Hepatic stellate cell (primary cell): ENCODE data around the gene SLC35F1.
"Not testable (repeated sequence)": the region's sequence is repeated elsewhere in the genome, so short reads cannot be mapped to it uniquely, and the experiment has no call there.

Experiments used
- DNase-seq: peaks from one replicate; pipeline ENCODE4 v3.0.0; 2011; ENCODE audit warnings: low spot score

SLC35F1 gene

DNA sequence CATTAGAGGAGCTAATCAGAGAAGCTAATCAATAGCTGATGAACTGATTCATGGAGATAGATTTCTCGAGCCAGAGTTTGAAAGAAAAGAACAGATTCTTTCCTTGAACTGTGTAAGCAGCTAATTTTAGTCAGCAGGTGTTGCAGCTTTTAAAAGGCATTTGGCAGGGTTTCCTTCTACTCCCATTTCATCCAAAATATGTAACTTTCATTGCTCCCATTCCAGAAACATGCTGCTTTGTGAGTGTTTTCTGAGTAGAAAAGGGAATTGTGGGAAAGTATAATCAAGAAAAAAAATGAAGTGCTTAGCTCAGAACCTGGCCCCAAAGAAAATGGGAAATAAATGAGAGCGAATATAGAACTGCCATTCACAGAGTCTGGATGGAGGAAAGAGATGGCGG lies 20.8 kb downstream of the SLC35F1 start:
- no peak for DNase-seq

DNA sequence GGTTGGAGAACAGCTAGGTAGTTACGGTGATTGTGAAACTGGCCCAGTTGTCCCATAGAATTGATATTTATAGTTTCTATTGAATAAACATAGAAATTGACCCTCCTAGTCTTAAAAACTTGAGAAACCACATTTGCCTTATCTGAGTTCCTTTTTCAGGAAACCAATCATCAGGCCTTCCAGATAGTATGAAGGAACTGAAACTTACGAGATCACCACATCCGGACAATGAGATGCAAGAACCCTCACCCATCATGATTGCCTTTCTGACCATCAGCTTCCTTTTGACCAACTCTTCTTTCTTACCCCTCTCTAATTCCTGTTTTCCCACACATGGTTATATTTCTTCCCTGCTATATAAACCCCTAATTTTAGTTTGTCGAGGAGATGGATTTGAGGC lies 21.8 kb downstream of the SLC35F1 start:
- no peak for DNase-seq

DNA sequence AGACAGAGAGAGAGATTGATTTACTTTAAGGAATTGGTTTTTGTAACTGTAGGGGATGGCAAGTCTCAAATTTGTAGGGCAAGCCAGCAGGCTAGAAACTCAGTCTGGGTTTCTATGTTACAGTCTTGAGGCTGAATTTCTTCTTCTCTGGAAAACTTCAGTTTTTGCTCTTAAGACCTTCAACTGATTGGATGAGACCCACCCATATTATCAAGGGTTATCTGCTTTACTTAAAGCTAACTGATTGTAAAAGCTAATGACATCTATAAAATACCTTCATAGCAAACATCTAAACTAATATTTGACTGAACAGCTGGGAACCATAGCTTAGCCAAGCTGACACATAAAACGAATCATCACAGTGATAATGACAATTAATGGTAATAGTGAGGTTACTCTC lies 22.4 kb downstream of the SLC35F1 start:
- DNase-seq, result no peak

DNA sequence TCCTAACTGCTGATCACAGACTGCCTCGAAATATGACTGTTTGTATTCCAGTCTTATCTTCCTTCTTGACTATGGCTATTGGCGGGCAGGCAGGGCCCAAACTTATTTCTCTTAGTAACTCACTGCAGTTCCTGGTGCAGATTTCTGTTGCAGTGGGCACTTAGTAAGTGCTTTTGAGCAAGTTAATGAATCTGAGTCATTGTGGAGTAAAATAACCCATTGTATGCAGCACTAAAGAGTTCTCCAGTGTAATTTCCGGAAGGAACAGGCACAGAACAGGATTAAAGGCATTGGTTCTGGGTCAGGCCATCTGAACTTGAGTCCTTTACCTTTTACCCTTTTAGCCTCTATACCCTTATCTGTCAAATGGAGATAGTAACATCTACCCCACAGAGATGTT lies 23.6 kb downstream of the SLC35F1 start:
- DNase-seq, result no peak

DNA sequence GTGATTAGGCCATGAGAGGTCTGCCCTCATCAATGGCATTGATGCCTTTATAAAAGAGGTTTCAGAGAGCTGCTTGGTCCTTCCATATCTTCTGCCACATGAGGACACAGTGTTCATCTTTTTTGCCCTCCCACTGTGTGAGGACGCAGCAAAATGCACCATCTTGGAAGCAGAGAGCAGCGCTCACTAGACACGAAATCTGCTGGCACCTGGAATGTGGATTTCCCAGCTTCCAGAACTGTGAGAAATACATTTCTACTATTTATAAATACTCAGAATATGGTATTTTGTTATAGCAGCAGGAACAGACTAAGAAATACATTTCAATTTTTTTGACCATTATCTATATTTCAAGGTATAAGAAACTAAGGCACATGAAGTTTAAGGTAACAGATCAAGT lies 24.9 kb downstream of the SLC35F1 start:
- no peak for DNase-seq

DNA sequence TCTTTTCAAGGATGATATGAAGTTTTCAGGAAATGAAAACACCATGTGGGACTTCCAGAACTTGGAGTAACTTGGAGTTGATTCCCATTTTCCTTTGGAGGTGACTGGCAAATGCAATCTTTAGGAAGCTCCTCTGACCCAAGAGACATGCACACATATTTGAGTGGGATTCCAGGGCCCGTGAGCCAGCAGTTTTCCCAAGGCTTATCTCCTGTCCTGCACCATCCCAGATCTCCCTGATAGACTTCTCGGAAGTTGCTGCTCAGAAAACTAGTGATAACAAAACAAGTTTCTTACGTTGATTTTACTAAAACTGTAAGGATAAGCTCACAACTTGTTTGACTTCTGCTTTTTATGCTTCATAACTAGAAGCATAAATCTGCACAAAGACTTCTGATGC lies 25.6 kb downstream of the SLC35F1 start:
- DNase-seq, result no peak

DNA sequence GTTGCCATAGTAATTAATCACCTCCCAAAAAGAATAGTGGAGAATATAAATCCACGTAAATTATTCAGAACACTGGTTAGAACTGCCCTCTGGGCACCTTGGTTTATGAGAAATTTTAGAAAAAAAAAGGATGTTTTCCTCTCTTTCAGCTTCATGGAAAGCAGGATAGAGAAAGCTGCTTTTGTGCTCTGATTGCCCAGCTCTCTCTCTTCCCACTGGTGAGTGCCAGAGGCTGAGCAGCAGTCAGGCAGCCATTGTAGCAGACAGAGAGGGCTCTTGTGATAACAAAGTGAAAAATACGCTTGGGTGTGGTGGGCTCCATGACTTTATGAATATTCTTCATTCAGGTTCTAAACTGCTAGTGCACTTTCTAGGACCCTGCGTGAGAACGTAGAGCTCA lies 26.4 kb downstream of the SLC35F1 start:
- DNase-seq, result no peak

DNA sequence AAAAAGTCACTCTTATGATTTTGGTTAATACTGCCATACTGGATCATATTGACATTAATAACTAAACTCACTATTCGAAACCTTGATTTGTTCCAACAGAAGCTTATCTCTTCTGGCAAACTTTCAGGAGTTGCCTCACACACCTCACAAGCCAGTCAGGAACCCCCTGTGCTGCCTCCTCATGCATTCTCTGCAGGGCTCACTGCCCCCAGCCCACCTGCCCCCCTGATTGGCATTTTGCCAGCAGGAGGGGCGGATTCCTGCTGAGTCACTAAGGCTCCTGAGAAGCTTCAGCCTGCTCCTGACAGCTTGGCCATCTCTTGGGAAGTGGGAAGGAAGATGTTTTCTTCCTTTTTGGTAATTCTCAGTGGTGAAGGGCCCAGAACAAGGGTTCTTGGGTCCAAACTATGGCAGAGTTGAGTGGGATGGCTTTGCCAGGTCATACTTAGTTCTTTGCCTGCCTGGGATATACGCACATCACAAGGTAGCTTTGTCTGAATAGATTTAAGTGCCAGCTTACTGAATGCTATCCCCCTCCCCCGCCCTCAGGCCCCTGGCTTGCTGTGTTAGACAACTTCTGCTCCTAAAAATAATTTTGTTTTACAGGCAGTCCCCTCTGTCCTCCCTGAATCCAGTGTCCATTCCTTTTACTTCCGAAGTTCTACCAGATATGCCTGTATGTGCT lies 31.4 kb downstream of the SLC35F1 start:
- no peak for DNase-seq

DNA sequence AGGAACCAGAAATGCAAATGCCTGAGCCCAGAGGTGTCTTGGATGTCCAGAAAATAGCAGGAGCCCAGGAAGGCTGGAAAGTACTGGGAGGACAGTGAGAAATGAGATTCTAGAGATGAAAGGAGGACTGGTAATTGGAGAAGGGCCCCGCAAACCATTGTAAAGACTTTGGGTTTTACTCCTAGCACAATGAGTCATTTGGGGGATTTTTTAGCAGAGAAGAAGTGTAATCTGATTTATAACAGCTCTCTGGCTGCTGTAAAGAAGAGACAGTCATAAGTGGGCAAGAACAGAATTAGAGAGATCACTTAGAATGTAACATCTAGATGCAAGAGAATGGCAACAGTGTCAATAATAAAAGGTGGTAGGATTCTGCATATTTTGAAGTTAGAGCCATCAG lies 40.2 kb downstream of the SLC35F1 start:
- DNase-seq, result no peak

DNA sequence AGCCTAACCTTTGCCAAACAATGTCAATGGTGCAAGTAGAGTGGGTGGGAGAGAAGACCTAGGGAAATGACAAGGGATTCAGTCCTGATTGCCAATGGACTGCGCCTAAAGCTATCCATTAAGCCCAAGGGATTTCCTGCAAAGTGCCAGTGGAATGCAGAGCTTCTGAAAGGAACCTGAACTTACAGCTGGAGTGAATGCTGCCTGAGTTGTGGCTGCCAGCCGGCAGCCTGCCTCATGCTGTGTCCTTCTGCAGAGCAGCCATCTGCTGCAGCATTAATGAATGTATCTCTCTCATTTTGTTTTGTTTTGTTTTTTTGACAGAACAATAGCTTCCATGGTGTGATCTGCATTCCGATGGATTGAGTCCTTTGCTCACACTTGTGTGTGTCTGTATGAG lies 44.7 kb downstream of the SLC35F1 start:
- DNase-seq, result no peak

DNA sequence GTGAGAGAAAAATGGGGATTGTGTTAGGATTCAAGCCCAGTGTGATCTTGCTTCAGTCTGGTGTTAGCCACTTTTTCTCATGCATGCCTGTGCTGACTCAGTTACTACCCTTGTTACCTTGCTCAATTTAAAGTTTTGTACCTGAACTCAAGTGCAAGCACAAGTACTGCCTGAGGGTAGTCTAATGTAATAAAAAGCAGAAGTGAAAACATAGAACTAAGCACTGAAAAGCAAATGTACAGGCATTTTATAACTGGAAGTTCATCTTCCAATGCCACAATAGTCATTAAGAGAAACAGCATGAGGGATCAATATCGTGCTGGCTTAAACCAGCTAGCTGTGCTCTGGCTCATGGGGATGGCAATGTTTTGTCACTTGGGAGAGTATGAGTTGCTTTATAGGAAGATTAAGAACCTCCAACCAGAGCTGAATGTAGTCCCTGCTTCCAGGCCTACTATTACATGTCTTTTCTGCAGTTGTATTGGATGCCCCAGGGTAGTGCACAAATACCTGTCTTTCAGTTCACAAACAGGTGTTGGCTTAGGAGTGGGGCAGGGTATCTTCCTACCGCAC lies 48.7 kb downstream of the SLC35F1 start:
- DNase-seq, result no peak

DNA sequence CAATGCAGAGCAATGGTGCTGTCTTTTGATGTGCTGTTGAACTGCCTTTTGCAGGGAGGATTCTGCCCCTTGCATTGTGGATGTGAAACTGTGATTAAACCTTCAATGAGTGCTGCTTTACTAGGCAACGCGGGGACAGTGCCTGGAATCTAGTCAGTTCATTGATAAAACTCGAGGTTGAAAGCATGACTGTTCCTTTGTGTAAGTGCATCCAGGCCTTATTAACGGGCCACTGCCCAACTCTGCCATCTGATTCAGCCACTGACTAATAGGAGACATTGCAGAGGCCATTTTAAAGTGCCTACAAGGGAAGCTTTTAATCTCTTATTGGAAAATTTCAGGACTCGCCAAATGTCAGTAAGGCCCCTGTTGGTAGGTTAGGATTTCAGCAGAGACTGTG lies 49.3 kb downstream of the SLC35F1 start:
- no peak for DNase-seq

DNA sequence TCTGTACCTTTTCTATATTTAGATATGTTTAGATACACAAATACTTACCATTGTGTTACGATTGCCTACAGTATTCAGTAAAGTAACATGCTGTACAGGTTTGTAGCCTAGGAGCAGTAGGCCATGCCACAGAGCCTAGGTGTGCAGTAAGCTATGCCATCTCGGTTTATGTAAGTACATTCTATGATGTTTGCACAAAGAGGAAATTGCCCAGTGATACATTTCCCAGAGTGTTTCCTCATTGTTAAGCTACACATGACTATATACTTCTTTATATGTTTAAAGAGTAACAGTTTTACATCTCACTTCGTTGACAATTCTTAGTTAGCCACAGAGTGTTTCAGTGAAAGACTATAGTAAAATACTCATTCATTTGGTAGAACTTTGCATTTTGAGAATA lies 51.5 kb downstream of the SLC35F1 start:
- no peak for DNase-seq

DNA sequence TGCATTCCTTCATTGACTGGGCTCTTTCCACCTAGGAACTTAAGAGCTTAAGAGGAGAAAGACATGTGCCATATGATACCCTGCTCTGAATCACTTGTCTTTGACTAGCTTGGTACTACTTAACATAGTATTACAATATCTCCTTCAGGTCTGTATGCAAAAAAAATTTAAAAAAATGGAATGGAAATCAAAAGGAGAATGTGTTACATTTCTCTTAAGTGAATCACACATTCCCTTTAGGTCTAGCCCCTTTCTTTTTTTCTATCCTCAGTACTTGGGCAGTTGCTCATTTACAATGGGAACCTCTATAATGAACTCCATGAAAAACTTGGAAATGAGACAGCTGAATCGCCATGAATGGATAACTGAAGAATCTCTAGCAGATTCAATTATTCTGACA lies 53.8 kb downstream of the SLC35F1 start:
- DNase-seq, result no peak

DNA sequence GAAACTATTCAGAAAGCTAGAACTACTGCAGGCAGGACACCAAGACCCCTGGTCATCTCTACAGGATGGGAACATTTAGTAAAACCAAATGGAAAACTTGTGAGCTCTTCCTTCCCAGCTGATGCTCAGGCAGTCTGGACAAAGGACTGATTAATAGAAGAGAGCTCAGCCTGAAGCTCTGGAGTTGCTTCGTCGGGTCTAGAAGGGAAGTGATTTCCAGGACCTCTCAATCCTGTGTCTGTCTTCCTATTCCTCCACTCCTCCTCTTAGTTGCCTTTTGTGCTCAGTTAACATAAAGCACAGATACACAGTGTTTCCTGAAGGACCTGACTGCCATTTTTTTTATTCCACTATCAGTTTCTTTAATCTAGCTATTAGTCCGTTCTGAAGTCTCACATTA lies 54.2 kb downstream of the SLC35F1 start:
- DNase-seq, result no peak

DNA sequence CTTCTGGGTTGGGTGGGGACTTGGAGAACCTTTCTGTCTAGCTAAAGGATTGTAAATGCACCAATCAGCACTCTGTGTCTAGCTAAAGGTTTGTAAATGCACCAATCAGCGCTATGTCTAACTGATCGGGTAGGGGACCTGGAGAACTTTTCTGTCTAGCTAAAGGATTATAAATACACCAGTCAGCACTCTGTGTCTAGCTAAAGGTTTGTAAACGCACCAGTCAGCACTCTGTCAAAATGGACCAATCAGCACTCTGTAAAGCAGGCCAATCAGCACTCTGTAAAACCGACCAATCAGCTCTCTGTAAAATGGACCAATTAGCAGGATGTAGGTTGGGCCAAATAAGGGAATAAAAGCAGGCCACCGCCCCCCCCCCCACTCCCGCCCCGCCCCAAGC lies 58.7 kb downstream of the SLC35F1 start:
- DNase-seq, result not testable (repeated sequence)

DNA sequence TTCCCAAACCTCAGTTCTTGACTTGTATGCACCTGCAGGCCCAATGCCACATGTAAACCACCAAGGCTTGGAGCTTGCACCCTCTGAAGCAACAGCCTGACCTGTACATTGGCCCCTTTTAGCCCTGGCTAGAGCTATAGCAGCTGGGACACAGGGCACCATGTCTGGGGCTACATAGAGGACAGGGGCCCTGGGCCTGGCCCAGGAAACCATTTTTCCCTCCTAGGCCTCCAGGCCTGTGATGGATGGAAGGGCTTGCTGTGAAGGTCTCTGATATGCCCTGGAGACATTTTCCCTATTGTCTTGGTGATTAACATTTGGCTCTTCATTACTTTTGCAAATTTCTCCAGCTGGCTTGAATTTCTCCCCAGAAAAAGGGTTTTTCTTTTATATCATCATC lies 64.6 kb downstream of the SLC35F1 start:
- no peak for DNase-seq

DNA sequence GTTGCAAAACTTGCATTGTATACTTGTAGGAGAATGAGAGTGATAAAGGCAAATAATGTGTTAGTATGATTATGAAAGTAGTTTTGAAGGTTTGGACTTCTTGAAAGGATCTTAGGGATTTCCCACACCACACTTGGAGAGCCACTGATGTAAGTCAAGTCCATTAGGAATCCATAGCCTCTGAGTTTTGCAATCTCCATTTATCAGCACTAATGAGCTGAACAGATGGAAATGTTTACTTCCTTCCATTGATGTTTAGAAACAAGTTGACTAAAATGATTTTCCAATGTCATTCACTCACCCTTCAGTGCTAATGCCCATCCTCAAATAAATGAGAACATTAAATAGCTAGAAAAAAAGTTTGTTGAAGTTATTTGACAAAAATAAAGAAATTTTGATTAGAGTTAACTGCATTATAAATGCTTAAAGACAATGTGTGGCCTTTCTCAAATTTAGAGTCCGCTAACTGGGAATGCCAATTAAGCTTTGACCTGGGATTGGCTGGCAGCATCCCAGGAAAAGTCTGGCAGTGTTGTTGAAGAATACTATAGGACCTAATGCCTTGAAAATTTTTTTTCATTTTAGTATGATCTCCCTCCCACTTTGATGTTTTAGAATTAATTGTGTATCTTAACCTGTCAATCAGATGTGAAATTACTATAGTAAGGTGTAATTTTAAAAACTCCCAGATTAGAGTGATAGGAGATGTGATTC lies 68.0 kb downstream of the SLC35F1 start:
- no peak for DNase-seq

DNA sequence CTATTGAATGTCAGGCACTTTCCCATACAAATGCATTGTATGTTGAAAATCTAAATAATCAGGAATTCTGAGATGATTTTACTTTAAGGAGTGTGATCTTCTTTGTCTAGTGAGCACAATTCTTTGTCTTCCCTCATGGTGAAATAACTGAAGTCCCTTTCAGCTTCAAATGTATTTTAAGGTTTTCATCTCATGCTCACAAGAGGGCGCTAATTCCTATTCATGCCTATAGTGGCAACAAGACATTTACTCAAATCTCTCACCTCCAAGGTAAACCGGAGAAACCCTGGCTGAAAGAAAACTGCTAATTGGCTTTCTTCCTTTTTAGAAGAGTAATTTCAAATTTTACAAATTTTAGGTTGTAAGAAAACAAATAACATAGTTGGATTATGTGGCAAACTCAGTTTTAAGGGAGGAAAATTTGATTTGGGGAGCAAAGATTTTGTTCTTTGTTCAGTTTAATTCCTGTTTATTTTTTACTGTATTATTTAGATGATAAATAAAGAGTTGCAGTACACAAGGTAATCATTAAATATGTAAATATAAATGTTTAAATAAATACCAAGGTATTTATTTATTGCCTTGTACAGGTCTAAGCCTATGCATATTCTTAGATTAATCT lies 69.1 kb downstream of the SLC35F1 start:
- peak; percentile 3 for DNase-seq

DNA sequence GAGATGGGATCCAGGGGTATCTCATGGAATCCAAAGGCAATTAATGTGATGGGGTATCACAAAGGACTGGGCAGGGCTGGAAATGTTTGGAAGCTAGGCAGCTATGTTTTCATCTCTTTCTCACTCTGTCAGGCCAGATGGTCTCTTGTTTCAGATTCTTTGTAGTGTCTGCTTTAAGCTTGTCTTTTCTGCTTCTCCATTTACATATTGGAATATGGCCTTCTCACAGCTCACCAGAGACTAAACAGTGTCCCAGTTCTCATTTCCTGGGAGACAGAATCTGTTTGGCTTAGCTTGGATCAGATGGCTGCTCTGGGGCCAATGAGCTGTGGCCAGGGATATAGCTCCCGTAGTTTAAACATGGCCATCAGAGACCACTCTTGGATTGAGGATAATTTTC lies 78.9 kb downstream of the SLC35F1 start:
- no peak for DNase-seq

DNA sequence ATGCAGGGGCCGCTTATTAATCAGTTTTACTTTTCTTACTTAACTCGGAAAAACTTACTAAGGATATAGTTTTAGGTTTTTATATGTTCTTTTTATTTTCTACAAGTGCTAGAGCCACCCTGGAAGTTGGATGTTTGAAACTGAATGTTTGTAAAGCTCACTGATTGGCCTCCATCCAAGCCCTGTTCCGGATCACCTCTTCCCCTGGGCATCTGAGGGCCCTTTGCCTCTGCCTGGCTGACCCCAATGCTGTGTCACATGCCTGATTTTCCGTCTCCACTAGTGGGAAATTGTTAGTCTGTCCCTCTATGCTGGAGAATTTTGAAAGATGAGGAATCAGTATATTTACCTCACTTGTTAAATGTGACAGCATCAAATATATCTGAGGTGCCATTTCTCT lies 79.3 kb downstream of the SLC35F1 start:
- no peak for DNase-seq

DNA sequence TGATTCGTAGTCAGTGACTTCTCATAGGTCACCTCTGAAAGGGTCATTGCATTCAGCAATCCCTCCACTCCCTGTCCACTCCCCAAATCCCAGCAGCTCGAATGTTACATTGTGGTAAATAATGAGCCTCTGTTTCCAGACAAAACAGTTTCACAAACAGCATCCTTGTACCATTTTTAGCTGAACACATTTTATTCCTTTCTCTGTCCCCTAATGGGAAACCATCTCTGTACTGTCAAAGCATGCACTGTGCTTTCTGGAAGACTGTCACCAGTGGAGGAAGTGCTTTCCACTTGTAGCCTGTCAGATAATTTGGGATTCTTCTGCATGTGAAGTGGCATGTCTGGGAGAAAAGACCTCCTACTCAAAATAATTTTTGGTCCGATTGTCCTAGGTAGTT lies 82.0 kb downstream of the SLC35F1 start:
- DNase-seq, result no peak

DNA sequence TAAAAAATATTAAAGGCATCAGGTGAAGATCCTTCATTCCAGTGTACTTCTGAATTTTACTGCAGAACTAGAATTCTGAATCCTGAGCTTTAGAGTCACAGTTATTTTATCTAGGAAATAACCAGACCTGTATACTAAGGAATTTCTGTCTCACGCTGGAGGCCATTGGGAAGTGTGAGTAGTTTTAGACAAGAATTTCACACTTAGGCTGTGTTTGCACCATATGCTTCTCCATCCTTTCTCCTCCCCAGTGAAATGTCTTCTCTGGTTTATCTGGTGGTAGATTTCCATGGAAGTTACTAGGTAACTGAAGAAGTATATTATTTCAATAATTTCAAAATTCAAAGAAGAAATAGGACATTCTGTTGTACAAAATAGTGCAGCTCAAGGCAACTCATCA lies 83.1 kb downstream of the SLC35F1 start:
- DNase-seq, result no peak
